RPMI8226 (cell line): ENCODE measurements around the gene CYP4F2.
"Not testable (repeated sequence)": the region's sequence is repeated elsewhere in the genome, so short reads cannot be mapped to it uniquely, and the experiment has no call there.

Experiments used
- DNase-seq: peaks from one replicate; pipeline ENCODE4 v3.0.0-alpha.2; 2015

The CYP4F2 gene, protein sequence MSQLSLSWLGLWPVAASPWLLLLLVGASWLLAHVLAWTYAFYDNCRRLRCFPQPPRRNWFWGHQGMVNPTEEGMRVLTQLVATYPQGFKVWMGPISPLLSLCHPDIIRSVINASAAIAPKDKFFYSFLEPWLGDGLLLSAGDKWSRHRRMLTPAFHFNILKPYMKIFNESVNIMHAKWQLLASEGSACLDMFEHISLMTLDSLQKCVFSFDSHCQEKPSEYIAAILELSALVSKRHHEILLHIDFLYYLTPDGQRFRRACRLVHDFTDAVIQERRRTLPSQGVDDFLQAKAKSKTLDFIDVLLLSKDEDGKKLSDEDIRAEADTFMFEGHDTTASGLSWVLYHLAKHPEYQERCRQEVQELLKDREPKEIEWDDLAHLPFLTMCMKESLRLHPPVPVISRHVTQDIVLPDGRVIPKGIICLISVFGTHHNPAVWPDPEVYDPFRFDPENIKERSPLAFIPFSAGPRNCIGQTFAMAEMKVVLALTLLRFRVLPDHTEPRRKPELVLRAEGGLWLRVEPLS

DNA sequence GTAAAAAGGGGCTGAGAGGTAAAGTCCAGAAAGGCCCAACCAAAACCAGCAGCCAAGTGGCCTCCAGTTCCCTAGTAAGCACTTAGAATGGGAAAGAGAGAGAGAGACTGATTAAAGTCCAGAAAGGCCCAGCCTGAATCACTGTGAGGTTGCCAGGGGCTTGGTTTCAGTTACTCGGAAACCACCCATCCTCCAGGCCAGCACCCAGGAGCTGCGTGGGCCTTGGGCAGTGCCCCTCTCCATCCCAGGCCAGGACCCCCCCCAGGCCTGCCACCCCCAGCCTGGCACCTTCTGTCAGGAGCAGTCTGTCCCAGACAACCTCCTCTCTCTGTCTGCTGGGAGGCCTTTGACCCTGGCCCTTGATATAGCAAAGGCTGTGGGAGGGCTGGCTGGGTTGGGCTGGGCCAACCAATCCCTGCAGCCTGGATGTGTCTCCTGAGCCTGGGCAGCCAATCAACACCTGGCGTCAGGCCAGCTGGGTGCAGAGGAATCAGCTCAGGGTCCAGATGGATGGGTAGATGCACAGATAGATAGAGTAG, at the start of gene CYP4F2:
Gene CYP4F2, minus strand, starts transcription at position 337 of the 539 bp plus-strand sequence. CDS start 463 bp downstream, outside the sequence.
- DNase-seq = peak; percentile 14

DNA sequence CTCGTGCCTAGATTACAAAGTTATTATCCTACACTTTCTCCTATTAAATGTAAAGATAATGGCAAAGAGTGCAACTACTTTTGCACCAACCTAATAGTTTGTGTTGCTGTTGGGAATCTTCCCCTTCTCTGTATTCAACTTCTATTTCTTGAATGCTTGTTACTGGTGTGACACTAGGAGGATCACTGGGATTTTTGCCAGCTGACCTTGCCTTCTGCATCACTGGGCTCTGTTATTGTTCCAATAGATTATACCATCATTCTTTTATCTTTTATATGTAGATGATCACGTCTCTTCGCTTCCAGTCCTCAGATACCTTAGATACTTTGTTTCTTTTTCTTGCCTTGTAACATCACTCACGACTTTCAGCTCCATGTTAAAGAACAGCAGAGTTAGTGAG, 47.4 kb upstream of the CYP4F2 start:
- no peak for DNase-seq

DNA sequence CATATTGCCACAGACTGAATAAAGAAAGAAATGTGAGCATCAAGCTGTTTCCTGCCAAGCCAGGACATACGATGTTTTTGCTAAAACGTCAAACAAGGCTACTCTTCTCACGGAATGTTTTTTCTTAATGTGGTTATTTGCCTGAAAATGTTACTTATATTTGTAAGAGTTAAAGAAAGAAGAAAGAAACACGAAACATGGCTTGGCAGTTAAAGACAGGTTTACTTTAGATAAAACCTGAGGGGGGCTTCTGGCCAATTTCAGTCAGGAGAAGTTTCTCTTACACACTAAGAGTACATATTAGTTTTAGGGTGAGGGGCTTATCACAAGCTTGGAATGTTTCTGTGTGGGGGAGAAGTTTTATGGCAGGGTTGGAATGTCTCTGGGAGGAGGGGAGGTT, 46.5 kb upstream of the CYP4F2 start:
- no peak for DNase-seq

GRCh38 chr19:15937771-15938170, 39.9 kb upstream of the CYP4F2 start:
- DNase-seq = peak; percentile 98

- no peak for DNase-seq
Observed at GRCh38 chr19:15936950-15937349, 39.1 kb upstream of the CYP4F2 start.

DNA sequence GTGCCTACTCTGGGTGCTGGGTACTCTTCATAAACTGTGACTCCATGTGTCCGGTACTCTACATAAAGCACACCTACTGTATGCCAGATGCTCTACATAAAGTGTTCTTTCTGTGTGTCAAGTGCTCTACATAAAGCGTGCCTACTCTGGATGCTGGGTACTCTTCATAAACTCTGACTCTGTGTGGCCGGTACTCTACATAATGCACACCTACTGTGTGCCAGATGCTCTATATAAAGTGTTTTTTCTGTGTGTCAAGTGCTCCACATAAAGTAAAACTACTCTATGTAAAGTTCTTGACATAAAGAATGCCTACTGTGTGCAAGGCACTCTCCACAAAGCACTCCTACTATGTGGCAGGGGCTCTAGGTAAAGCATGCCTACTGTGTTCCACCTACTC, 38.3 kb upstream of the CYP4F2 start:
- DNase-seq = no peak

DNA sequence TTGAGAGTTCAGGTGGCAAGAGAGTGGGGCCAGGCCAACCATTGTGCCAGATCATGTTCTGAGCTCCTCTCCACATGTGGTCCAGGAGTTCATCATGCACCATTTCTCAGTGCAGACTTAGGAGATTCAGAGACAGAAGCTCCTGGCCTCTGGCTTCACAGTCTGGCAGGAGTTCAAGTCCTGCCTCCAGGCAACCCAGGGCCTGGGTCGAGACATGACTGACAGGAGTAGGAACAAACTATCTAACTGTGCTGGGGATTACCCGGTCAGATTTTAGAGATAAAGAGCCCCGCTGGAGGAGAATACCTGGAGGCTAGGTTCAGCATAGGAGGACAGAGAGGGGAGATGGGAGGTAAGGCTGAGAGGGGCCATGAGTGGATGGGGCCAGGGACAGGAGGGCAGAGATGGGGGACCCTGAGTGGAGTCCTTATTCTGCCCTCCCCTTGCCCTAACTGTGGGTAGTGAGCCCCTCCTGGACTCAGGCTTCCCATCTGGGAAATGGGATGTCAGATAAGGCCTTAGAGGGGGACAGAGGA, 37.4 kb upstream of the CYP4F2 start:
- peak; percentile 89 for DNase-seq

DNA sequence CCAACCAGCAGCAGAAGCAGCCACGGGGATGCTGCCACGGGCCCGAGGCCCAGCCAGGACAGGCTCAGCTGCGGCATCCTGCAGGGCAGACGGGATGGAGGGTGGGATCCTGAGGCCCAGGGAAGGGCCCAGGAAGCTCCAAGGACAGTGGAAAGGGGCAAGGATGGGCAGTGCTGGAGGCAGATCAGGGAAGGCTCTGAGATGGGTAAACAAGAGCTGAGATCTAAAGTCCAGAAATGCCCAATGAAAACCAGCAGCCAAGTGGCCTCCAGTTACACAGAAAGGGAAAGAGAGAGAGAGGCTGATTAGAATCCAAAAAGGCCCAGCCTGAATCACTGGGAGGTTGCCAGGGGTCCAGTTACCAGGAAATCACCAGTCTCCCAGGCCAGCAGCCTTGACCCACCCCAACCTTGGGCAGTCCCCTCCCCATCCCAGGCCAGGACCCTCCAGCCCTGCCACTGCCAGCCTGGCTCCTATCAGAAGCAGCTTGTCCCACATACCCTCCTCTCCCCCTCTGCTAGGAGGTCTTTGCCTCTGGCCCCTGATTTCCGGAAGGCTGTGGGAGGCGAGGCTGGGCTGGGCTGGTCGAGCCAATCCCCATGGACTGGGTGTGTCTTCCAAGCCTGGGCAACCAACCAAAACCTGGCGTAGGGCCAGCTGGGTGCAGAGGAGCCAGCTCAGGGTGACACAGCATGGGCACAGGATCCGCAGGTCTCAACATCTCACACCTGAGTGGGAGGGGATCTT, 36.6 kb upstream of the CYP4F2 start, which contains the start of gene CYP4F11:
Gene CYP4F11, minus strand, starts transcription at position 198 of the 747 bp plus-strand sequence. Its CDS starts 121 bp downstream, at position 77.
- DNase-seq = peak; percentile 98

DNA sequence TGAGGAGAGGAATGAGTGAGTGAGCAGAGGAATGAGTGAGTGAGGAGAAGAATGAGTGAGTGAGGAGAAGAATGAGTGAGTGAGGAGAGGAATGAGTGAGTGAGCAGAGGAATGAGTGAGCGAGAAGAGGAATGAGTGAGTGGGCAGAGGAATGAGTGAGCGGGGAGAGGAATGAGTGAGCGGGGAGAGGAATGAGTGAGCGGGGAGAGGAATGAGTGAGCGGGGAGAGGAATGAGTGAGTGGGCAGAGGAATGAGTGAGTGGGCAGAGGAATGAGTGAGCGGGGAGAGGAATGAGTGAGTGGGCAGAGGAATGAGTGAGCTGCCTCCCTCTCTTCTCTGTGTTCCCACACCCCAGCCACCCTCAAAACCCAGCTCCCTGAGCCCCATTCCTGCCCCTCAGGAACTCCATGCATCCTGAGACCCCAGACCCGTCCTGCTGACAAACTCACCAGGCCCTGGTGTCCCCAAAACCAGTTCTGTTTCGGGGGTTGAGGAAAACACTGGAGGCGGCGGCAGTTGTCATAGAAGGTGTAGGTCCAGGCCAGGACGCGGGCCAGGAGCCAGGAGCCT, 36.0 kb upstream of the CYP4F2 start:
- DNase-seq = not testable (repeated sequence)

GRCh38 chr19:15928321-15928720, 30.4 kb upstream of the CYP4F2 start:
- DNase-seq = no peak

DNA sequence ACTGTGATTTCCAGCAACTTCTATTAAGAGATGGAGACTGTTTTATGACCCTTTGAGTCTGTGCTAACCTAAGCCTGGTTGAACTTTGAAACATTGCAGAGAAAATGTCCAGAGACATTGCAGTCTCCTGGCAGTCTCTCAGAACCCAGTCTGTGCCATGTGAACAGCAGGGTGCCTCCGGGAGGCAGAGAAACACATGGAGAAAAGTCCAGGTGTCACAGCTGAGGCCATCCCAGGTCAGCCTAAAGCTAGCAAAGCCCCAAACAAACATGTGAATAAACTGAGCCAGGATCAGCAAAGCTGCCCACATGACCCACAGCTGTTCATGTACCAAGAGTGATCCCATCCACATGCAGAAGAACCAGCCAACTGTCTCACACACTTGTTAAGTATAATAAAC, 28.6 kb upstream of the CYP4F2 start:
- DNase-seq = no peak

DNA sequence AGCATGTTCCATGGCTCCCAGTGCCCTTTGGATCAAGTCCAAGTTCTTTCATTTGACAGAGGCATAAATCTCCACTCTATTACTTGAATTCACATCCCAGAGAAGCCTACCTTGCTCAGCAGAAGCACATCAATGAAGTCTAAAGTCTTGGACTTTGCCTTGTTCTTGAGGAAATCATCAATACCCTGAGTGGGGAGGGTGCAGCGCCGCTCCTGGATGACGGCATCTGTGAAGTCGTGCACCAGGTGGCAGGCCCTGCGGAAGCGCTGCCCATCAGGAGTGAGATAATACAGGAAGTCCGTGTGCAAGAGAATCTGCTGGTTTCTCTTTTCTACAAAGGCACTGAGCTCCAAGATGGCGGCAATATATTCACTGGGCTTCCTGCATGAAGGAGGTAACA, 25.8 kb upstream of the CYP4F2 start:
- DNase-seq = no peak

GRCh38 chr19:15922021-15922420, 24.1 kb upstream of the CYP4F2 start:
- no peak for DNase-seq

GRCh38 chr19:15919243-15919642, 21.4 kb upstream of the CYP4F2 start:
- no peak for DNase-seq

GRCh38 chr19:15915109-15915508, 17.2 kb upstream of the CYP4F2 start:
- no peak for DNase-seq

GRCh38 chr19:15913830-15914229, 16.0 kb upstream of the CYP4F2 start:
- DNase-seq = no peak

- no peak for DNase-seq
Observed at GRCh38 chr19:15913384-15913783, 15.5 kb upstream of the CYP4F2 start.

DNA sequence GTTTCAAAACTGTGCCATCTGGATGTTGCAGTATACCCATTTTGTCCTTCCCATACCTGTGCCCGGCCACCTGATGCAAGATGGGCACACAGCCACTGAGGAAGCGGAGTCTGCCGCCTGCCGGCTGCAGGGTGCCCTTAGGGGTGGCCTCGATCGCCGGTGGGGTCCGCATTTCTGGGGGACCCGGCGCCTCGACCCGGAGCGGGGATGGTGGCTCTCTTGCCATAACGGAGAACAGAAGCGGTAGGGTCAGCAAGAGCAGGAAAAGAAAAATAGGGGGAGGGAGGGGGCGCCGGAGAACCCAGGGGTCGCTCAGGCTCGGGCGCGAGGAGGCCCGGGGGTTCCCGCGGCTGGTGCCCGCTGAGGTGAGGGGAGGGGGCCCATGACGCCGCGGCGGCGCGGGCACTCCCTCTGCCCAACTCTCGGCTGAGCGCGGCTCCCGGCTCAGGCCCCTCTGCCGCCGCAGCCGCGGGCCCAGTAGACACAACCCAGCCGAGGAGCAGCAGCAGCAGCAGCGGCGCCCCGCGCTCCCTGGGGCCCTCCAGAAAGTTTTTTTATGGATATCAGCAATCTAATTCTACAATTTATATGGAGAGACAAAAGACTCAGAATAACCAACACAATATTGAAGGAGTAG, 13.8 kb upstream of the CYP4F2 start:
- no peak for DNase-seq

- no peak for DNase-seq
Observed at GRCh38 chr19:15905026-15905425, 7.2 kb upstream of the CYP4F2 start.

GRCh38 chr19:15902898-15903297, 5.0 kb upstream of the CYP4F2 start:
- DNase-seq = not testable (repeated sequence)

- peak; percentile 18 for DNase-seq
Observed at GRCh38 chr19:15902254-15902653, 4.4 kb upstream of the CYP4F2 start.

GRCh38 chr19:15900504-15900903, 2.6 kb upstream of the CYP4F2 start:
- no peak for DNase-seq
